AML-193 (cell line): ENCODE data around the gene RAB34.

Experiments
- DNase-seq, 2 experiments: peaks; one replicate each; lab custom pipeline; 2025; lab: John Stamatoyannopoulos, UW

RAB34 gene

GRCh38 chr17:28717578-28718332 lies at the start of gene RAB34:
TSS of gene RAB34 (minus strand) at chr17:28717868. CDS start at chr17:28717266, 602 bp downstream.
- no peak for DNase-seq

GRCh38 chr17:28765038-28765437 lies 47.4 kb upstream of the RAB34 start:
- no peak for DNase-seq

- DNase-seq = peak; percentile 80 to 90
Observed at GRCh38 chr17:28763804-28764266, 46.2 kb upstream of the RAB34 start.

- DNase-seq = no peak
Observed at GRCh38 chr17:28763137-28763799, 45.6 kb upstream of the RAB34 start.

- DNase-seq = peak; percentile 96
Observed at GRCh38 chr17:28760601-28761562, 43.2 kb upstream of the RAB34 start.

- no peak for DNase-seq
Observed at GRCh38 chr17:28759256-28759865, 41.7 kb upstream of the RAB34 start.

- no peak for DNase-seq
Observed at GRCh38 chr17:28758411-28759121, 40.9 kb upstream of the RAB34 start.

- no peak for DNase-seq
Observed at GRCh38 chr17:28756049-28756804, 38.6 kb upstream of the RAB34 start.

- no peak for DNase-seq
Observed at GRCh38 chr17:28755486-28755885, 37.8 kb upstream of the RAB34 start.

- DNase-seq = no peak
Observed at GRCh38 chr17:28751600-28752366, 34.1 kb upstream of the RAB34 start.

- peak; percentile 92 to 94 for DNase-seq
Observed at GRCh38 chr17:28750178-28751047, 32.7 kb upstream of the RAB34 start.

- no peak for DNase-seq
Observed at GRCh38 chr17:28749516-28750177, 32.0 kb upstream of the RAB34 start.

GRCh38 chr17:28748852-28749515 lies 31.3 kb upstream of the RAB34 start:
- DNase-seq = no peak

GRCh38 chr17:28747801-28748750 lies 30.4 kb upstream of the RAB34 start:
- no peak for DNase-seq

GRCh38 chr17:28747051-28747691 lies 29.5 kb upstream of the RAB34 start:
- no peak for DNase-seq

- no peak for DNase-seq
Observed at GRCh38 chr17:28746611-28747050, 29.0 kb upstream of the RAB34 start.
